ENCODE data around the gene UBE2S.

- TF ChIP-seq, protein P1, sequence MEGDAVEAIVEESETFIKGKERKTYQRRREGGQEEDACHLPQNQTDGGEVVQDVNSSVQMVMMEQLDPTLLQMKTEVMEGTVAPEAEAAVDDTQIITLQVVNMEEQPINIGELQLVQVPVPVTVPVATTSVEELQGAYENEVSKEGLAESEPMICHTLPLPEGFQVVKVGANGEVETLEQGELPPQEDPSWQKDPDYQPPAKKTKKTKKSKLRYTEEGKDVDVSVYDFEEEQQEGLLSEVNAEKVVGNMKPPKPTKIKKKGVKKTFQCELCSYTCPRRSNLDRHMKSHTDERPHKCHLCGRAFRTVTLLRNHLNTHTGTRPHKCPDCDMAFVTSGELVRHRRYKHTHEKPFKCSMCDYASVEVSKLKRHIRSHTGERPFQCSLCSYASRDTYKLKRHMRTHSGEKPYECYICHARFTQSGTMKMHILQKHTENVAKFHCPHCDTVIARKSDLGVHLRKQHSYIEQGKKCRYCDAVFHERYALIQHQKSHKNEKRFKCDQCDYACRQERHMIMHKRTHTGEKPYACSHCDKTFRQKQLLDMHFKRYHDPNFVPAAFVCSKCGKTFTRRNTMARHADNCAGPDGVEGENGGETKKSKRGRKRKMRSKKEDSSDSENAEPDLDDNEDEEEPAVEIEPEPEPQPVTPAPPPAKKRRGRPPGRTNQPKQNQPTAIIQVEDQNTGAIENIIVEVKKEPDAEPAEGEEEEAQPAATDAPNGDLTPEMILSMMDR (conservative IDR thresholded peaks at IDR 0.05; ENCODE audit: low read depth, low read length) = no peak
- TF ChIP-seq EZH2 (IDR thresholded peaks at IDR 0.05; ENCODE audit: borderline replicate concordance, low read depth, low read length, poor library complexity, severe bottlenecking) = no peak
Observed at GRCh38 chr19:55373993-55374757, 33.4 kb downstream of the UBE2S start.

Measured in A673 (cell line).